ENCODE results near the gene RACGAP1. TPM values are rescaled to one million over a fixed set of nuclear protein-coding genes. Genes with fewer than 3 reads are reported as not detected.
A peak's percentile ranks its signal among the peaks of the same experiment; 100 is the strongest.

The RACGAP1 gene
- total and polyA plus RNA-seq, 2 of the 8 experiments (the other 6 are each of a cell fraction or from before 2014, with no cell fraction given) = 18.0 to 66.3 TPM

DNA sequence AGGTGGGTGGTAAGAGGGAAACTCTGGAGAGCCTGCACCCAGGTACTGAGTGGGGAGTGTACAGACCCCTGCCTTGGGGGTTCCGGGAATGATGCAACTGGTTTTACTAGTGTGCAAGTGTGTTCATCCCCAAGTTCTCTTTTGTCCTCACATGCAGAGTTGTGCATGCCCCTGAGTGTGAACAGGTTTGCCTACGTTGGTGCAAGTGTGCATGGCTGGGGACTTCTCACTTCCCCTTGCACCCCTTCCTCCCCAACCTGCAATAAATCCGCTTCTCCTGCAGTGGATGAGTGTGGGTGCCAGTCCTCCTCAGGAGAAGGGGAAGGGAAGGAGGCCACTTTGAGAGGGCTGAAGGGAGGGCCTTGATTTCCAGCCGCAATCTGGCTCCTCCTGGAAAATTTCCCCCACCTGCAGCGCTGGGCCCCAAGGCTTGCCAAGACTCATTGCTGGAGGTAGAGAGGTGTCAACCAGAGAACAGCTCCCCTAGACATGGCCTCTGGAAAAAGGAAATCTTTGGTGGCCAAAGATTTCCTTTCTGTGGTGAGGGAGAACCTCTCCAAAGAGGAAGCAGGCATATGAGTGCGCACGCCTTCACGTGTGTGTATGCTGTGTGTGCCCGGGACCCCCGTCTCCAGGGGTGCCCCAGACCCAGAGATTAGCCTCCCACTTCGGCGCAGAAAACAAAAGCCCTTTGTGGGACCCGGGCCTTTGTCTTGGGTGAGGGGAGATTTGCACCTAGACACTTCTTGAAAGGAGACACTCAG lies 69.2 kb downstream of the RACGAP1 start:
- no peaks in the 10 kb centered on the region for H3K79me1 ChIP-seq (ENCODE audit: low read depth, low read length)
- H2BK15ac ChIP-seq (ENCODE audit: low read length) = peak overlapping the region; percentile 88
- H2BK120ac ChIP-seq (replicated peaks; ENCODE audit: low read depth, low read length) = no peak overlapping the region
- FAIRE-seq (no peak), DNase-seq (ENCODE audit: low read depth in 1 of 2, low spot score in 2 of 2) (no peak)
- no peaks in the 10 kb centered on the region for H3K79me2 ChIP-seq (ENCODE audit: control insufficient read depth in 1 of 2, insufficient read depth in 2 of 2, low read length in 2 of 2)
- no peak overlapping the region for H4K5ac ChIP-seq (ENCODE audit: insufficient read length, low read depth, low read length)
- H3K4ac ChIP-seq (replicated peaks; ENCODE audit: insufficient read length, low read depth, low read length) = no peak overlapping the region
- H3K36me3 ChIP-seq (ENCODE audit: control insufficient read depth in 2 of 4, insufficient read depth in 4 of 4, low read length in 3 of 4) = no peaks in the 10 kb centered on the region
- H4K8ac ChIP-seq (ENCODE audit: extremely low read depth, insufficient read depth, low read length) = no peak overlapping the region
- no peak overlapping the region for H2BK5ac ChIP-seq (ENCODE audit: low read depth, low read length)
- no peak overlapping the region for H3K23ac ChIP-seq (ENCODE audit: insufficient read length)
- no peaks in the 10 kb centered on the region for H4K20me1 ChIP-seq (replicated peaks in 1 of 2; ENCODE audit: control insufficient read depth in 1 of 2, insufficient read depth in 2 of 2, low read length in 2 of 2)
- H3K56ac ChIP-seq (replicated peaks; ENCODE audit: insufficient read length, low read depth, low read length) = no peak overlapping the region
- H2AFZ ChIP-seq (ENCODE audit: low read length) = 0 out of 2 replicates have a peak overlapping the region, but pooled peaks have one; percentile 49
- ChIA-PET POLR2A (ENCODE audit: partially characterized antibody) (interaction anchor here (1.1 to 1.5 kb wide), 2 partner anchors 10 to 129 kb away, joined by 3 to 5 read pairs; no protein-coding TSS in a partner anchor), CTCF (ENCODE audit: partially characterized antibody) (interaction anchor here (0.6 to 7.8 kb wide), 13 partner anchors 10 to 113 kb away, joined by 3 to 86 read pairs (median 4); no protein-coding TSS in a partner anchor)
- no peak overlapping the region for H3K9ac ChIP-seq (replicated peaks in 1 of 4; ENCODE audit: extremely low read depth in 1 of 4, low read depth in 3 of 4, low read length in 3 of 4)
- TF ChIP-seq SUZ12 (IDR thresholded peaks at IDR 0.05; ENCODE audit: low read length) (0 out of 2 replicates have a peak, but pooled peaks have one; percentile 2), SP1 (IDR thresholded peaks at IDR 0.05; ENCODE audit: low read depth, low read length) (no peak), JUND (IDR thresholded peaks at IDR 0.05; ENCODE audit: low read length) (no peak)
- H3K4me2 ChIP-seq (ENCODE audit: insufficient read depth in 1 of 2, low read depth in 2 of 2, low read length in 2 of 2) = peak overlapping the region in 1 of 2 experiments; percentile 47; a peak in 2 of 4 replicates
- 78% methylated on average over 12 of the region's 13 CpGs; no CpG with 5 or more reads in 1 of the 2 experiments for WGBS, 2 experiments (ENCODE audit: extremely low coverage in 1 of 2, insufficient coverage in 1 of 2, insufficient read length in 1 of 2, insufficient replicate concordance in 2 of 2, low coverage in 1 of 2, low lambda C conversion rate in 2 of 2, missing lambda C conversion rate in 1 of 2)
- H4K91ac ChIP-seq (replicated peaks; ENCODE audit: insufficient read length, low read length) = peak overlapping the region; percentile 50
- peak overlapping the region; percentile 83 for H2AK5ac ChIP-seq (ENCODE audit: low read depth, low read length)
- H2BK20ac ChIP-seq (ENCODE audit: low read length) = peak overlapping the region; percentile 40; the same call in 1 of the 2 replicates
- peaks cover 4 to 21% (median 16%) of the 10 kb centered on the region in 4 experiments for H3K4me1 ChIP-seq (replicated peaks in 1 of 4; ENCODE audit: control insufficient read depth in 3 of 4, insufficient read depth in 4 of 4, low read length in 3 of 4)
- peak overlapping the region in 1 of 4 experiments; percentile 46; a peak in 1 of 8 replicates for H3K4me3 ChIP-seq (ENCODE audit: extremely low read depth in 1 of 4, insufficient read depth in 2 of 4, low read depth in 3 of 4, low read length in 4 of 4)
- H3K14ac ChIP-seq (ENCODE audit: insufficient read length) = no peak overlapping the region
- H2BK12ac ChIP-seq (ENCODE audit: low read depth, low read length) = peak overlapping the region; percentile 80; the same call in 1 of the 2 replicates
- H3K27ac ChIP-seq (ENCODE audit: low read depth, low read length) = no peak overlapping the region
- H3K23me2 ChIP-seq (ENCODE audit: low read depth, low read length) = peaks cover 2% of the 10 kb centered on the region; the same call in 1 of the 2 replicates
- H3K27me3 ChIP-seq (replicated peaks in 1 of 4; ENCODE audit: control insufficient read depth in 3 of 4, extremely low read depth in 1 of 4, insufficient read depth in 3 of 4, low read length in 3 of 4) = peaks cover 11 to 48% (median 40%) of the 10 kb centered on the region in 4 experiments
- peak overlapping the region; percentile 71 for H3K18ac ChIP-seq (ENCODE audit: extremely low read depth, low read length)
- no peaks in the 10 kb centered on the region for H3K9me3 ChIP-seq (ENCODE audit: insufficient read depth in 2 of 2, low read depth in 1 of 2, low read length in 1 of 2)
